NCI-H460 (cell line): ENCODE results near the gene KCNH8. TPM values are rescaled to one million over a fixed set of nuclear protein-coding genes. Genes with fewer than 3 reads are reported as not detected.

Source experiments
- DNase-seq: peaks from one replicate; pipeline ENCODE4 v3.0.0-alpha.2; 2016; ENCODE audit warnings: low read depth; ENCODE audit errors: extremely low read depth
- total RNA-seq: library from RNA; depleted of rRNA; stranded (reverse); fragments of >200 nt; shearing (Covaris generic); gene quantifications from 2 replicates; pipeline ENCODE4 v1.2.3, GENCODE V29; 2014

The KCNH8 gene
- total RNA-seq, 1 experiment from 2014 or later: not detected

DNA sequence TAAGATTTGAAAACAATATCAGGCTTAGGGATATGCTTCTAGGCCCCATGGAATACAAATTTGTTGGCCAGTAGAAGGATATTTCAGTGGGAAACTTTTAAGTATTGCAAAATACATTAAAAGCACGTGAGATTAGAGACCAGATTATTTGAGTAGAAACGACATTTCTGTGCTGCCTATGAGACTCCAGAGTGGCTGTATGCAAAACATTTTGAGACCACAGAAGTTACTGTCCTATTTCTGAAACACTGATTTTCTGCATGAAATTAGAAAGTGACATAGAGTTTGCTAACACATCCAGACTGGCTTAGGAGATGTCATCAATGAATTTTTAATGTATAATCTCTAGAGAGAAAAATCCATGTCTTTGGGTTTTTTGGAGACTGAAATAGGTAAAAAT, 99.8 kb downstream of the KCNH8 start:
- no peak for DNase-seq

DNA sequence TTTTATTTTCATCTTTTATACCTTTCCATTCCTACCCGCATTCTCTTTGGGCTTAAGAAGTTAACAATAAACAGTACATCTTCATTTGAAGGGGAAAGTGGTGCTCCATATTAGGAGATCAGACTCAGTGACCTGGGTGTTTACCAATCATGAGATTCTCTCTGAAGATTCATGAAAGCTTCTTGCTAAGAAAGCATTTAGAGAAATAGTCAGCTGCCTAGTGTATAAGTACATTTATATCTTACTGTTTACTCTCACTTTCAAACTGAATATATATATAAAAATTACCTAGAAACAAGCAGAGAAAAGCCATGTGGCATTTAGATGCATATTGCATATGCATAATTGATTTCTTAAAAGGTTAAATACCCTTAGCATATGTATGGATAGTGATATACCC, 100.5 kb downstream of the KCNH8 start:
- no peak for DNase-seq

DNA sequence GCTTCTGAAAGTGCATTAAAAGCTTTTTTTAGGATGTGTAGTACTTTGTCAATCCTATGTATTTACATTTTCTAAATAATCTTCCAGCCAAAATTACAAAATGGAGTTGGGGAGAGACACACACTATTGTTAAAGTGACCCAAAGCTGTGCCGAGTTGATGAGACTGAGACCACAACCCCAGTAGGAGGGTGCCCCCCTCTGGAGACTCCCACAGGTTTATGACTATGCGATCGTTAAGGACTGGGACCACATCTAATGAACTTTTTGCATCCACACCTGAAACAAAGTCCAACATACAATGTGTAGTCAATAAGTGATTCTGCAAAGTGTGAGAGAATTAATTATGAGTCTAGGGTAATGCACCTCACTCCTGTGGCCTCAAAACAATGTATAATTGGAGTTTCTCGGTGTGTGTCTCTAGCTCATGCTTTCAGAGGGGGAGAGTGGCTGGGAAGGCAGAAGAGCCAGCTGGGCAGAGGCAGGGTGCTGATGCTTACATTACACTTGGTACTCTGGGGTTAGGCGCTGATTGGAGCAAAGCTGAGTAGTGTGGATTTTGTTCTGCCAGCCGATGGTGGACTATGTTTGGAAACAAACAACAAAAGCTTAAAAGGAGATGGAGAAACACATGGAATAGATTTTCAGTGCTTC, 102.8 kb downstream of the KCNH8 start:
- DNase-seq: no peak

DNA sequence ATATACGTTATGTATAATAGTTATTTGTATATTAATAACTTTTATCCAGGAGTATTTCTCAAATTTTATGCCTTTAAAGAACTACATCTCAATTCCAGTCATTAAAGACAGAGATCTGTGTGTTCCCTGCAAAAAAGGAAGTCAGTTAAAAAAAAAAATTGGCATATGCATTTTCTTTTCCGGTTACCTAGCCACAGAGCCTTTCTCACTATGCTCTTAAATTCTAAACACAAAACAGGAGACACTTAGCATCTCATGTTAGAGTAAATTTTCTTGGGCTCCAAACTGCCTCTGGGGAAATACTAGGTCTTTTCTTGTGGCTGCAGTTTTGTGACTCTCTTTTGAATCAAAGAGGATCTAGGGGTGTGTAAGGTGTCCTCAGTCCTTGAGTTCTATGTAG, 105.9 kb downstream of the KCNH8 start:
- DNase-seq: no peak

DNA sequence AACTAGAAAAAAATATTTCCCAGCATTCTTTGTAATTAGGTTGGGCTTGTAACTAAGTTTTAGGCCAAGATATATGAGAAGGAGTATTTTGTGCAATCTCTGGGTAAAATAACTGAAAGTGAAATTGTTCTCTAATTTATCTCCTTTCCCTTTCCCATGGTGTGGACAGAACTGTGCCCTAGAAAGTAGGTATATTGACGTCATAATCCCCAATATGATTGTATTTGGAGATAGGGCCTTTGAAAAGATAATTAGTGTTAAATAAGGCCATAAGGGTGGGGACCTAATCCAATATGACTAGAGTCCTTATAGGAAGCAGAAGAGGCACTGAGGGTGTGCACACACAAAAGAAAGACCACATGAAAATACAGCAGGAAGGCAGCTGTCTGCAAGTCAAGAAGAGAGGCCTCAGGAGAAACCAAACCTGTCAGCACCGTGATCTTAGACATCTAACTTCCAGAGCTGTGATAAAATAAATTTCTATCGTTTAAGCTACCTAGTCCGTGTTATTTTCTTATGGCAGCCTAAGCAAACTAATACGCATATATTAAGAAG, 106.6 kb downstream of the KCNH8 start:
- no peak for DNase-seq

DNA sequence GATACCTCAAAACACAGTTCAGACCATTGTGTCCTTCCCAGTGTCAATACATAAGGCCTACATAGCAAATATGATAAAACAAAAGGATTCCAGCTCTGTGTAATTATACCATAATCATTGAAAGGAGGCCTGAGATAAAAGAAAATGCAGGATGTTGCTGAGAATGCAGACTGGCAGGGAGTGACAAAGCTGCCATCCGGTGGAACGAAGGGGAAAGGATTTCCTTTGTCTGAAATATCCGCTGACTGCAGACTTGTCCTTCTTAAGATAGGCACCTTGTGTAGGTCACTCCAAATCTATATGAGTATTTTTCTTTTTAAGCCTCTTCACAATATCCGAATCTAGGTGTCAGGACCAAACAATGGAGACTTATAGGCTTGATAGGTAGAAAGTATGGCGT, 108.0 kb downstream of the KCNH8 start:
- DNase-seq: no peak

DNA sequence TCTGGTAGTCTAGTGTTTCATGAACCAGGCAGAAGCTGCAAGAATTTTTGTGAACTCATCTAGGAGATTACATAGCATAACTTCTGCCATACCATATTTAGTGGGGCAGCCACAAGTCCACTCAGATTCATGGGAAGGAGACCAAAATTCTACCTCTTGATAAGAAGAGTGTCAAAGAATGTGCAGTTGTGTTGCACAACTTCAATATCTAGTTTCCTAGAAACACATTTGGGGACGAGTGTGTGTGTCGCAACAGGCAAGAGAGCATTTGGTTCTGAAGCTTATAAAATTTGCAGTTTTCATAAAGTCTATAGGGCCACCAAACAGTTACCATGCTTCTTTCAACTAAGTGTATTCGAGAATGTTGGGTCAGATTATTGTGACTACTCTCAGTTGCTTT, 115.3 kb downstream of the KCNH8 start:
- no peak for DNase-seq

DNA sequence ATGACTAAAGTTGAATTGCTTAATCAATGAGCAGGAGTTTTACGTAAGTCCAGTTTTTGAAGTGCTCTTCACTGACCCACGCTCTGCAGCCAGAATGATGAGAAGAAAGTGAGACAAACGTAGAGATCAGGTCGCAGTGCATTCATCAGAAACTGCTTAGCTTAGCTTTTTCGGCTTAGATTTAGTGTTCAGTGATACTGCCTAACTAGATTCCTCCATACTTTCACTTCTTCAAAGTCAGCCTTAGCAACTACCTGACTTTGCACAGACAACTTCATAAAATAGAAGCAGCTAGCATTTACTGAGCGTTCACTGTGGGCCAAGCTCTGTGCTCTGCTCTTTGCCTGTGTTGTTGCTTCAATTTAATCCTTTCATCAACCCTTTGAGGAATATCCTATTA, 116.1 kb downstream of the KCNH8 start:
- no peak for DNase-seq

DNA sequence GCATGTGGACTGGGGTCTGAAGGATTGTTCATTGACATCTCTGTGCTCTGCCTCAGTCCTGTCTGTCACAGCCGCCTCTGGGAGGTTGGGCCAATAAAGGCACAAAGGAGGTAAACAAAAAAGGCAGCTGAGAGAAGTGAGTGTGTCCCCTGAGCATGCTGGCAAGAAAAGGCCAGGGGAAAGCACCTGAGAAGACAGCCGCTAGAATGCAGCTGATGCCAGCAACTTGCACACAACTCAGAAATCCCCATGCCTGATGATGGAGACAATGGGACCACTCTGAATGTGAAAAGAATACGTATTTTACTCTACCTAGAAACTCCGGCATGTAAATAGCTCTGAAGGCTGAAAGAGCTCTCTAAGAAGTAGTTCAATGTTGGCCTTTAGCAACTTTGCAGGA, 118.7 kb downstream of the KCNH8 start:
- DNase-seq: no peak

DNA sequence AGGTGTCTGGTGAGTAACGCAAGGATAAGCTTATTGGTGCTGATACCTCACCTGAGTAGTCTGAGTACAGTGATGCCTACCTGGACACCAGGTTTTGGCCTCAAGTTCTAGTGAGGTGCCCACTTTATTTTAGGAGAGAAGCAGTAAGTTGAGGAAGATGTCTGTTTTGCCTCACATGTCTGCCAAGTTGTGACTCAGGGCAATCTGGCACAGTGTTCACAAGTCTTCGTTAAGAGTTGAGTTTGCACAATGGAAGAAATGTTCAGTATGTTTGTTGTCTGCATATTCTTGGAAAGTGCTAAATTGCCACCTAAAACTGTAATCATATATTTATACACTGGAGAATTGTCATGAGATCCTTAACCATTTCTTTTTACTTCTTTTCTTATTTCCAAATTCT, 122.2 kb downstream of the KCNH8 start:
- DNase-seq: no peak

DNA sequence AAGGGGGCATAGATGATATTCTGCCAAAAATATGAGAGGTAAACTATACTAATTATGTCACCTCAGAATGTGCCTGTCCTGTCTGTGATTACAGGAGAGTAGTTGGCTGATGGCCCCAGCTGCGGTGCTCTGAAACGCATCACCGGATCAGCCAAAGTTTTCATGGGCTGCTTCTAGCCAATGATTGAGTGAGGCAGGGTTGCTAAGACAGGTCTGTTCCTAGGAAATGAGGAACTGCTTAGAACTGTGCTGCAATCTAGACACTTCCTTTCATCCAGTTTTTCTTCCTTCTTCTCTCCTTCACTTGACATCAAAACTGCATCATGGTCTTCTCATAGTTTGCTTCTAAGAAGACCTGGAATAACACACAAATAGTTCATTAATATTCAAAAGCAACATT, 124.0 kb downstream of the KCNH8 start:
- DNase-seq: no peak

DNA sequence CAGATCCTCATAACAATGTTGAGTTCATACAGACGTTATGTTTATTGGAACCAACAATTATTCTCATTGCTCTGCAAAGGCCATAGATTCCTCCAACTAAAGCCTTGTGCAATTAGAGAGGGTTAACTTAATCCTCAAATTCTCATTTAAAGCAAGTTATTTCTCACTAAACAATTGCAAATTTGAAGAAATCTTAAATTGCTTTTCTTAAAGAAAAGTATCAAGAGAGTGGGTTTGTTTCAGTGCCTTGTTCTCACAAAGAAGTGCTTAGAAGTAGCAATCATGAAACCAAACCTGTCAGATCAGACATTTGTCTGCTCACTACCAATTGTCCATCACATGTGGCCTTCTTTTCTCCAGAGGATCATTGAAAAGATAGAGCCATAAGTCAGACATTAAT, 124.8 kb downstream of the KCNH8 start:
- no peak for DNase-seq

DNA sequence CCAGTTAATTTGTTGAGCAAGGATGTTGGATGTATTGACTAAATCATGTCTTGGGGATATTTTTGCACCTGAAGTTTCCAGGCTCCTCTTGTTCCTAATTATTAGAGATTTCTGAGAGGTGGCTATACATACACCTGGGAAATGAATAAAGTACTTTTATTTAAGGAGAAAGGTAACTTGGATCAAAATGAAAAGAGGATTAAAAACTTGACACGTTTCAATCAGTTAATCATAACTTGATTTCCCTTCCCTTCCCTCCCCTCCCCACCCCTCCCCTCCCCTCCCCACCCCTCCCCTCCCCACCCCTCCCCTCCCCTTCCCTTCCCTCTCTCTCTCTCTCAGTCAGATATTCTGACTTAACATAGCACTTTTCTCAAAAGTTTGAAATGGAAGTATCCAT, 126.3 kb downstream of the KCNH8 start:
- no peak for DNase-seq

DNA sequence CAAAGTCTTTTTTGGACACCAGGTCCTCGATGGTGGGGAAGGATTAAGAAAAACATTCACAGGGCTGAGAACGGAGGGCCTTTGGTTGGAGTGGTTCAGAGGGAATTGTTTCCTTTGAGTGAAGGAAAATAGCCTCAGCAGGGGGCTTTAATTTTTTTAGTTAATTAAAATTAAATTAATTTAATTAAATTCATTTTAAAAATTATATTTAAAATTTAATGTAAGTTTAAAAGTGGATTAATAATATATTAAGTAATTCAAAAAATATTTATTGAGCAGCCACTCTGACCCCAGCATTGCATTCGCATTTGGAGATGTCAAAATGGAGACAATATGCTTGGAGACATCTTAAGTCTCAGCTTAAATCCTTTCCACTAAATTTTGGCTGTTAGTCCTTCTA, 136.7 kb downstream of the KCNH8 start:
- no peak for DNase-seq

DNA sequence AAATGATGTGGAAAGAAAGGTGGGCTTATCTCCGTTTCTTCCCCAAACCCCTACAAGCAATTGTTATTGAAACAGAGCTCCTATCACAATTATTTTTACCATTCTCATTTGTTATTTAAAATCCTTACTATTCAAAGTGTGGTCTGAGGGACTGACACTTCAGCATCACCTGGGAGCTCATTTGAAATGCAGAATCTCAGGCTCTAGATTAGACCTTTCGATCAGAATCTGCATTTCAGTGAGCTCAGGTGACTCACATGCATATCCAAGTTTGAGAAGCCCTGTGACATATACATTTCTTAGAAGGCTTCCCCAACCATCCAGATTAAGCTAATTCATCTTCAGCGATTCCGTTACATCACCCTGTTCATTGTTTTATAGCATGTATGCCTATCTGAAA, 145.0 kb downstream of the KCNH8 start:
- DNase-seq: no peak

DNA sequence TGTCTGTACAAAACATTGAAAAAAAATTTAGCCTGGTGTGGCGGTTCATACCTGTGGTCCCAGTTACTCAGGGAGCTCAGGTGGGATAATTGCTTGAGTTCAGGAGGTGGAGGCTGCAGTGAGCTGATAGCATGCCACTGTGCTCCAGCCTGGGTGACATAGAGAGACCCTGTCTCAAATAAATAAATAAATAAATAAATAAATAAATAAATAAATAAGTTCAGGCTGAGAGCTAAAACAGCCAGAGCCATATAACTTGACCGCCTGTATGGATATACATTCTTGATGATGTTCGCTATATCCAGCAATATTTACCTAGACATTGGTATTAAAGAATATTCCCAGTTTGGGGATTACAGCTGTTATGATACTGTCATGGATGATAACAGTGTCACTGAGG, 146.9 kb downstream of the KCNH8 start:
- no peak for DNase-seq

DNA sequence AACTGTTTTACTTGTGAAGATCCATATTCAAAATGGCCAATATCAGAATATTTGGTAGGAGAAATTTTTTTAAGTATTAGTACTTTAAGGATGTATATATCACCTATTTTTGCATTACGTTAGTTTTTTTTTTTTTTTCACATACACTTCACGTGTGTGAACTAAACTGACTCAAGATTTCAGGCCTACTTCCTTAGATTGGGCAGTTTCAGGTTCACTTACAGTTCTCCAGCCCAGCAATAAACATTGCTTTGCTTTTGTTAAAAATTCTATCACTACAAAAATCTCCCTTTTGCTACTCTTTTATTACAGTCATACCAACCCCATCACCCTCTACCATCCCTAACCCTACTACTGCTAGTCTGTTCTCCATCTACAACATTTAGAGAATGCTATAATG, 183.6 kb downstream of the KCNH8 start:
- no peak for DNase-seq

DNA sequence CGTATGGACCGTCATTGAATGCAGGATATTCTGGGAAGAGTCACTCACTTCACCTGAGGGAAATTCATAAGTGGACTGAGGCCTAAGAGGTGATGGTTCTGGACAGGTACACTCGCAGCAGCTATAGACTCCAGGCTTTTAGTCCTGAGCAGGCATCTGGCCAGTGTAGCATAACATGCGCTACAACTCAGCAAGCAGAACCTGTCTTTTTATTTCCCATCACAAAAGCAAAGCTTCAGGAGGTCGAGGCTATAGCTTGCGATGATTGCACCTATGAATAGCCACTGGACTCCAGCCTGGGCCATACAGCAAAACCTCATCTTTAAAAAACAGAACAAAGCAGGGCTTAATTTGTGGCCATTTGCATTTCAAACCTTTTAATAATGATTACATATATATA, 185.8 kb downstream of the KCNH8 start:
- no peak for DNase-seq

DNA sequence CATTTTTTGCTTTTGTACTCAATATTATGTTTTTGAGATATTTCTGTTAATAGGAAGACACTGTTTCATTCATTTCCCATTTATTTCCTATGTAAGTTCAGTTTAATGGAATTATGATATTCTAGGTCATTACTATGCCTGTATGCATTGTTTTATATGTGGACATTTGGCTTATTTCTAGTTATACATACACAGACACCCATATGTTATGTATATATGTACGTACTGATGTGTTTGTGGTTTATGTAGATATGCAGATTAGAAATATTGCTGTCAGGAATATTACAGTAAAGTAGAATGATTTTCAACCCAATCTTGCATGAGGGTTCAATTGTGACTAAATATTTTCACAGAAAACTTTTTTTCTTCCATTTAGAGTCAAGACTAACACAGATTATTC, 190.5 kb downstream of the KCNH8 start:
- no peak for DNase-seq

DNA sequence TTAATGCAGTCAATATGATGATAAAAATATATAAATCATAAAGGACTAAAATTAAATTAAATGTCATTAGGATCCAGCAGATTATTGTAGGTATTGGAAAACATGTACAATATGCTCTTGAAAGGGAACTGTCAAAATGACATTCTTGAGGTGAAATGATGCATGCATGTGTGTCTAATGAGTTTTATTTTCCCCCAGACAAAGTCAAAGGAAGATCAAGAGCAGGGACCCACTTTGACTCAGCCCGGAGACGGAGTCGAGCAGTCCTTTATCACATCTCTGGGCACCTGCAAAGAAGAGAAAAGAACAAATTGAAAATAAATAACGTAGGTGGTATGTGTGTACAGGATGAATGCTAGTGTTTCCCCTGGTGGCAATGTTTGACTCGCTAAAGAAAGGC, 194.1 kb downstream of the KCNH8 start:
- no peak for DNase-seq

DNA sequence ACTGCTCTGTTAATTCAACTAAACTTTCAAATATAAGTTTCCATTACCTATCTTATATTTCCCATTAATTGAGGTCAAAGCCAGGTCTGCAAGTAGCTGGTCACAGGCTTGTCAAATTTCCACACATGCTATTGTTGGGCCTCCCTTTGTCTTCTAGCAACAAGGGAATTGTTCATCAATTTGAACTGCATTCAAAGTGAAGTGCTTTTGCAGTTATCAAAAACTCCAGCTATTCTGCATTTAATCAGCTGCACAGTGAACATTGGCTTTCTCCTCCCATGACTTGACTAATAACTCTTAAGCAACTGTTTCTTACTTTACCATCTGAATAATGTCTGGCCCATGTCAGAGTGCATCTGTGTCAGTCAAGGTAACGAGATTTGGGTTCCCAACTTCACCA, 198.4 kb downstream of the KCNH8 start:
- no peak for DNase-seq

DNA sequence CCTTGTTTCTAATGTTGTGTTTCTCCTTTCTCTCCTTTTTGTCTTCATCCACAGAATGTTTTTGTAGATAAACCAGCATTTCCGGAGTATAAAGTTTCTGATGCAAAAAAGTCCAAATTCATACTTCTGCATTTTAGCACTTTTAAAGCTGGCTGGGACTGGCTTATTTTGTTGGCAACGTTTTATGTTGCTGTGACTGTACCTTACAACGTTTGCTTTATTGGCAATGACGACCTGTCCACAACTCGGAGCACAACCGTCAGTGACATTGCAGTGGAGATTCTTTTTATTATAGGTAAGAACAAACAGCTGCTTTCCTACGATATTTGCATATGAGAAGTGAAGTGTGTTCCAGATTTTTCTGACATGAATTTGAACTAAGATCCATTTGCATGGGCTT, 199.4 kb downstream of the KCNH8 start:
- no peak for DNase-seq

DNA sequence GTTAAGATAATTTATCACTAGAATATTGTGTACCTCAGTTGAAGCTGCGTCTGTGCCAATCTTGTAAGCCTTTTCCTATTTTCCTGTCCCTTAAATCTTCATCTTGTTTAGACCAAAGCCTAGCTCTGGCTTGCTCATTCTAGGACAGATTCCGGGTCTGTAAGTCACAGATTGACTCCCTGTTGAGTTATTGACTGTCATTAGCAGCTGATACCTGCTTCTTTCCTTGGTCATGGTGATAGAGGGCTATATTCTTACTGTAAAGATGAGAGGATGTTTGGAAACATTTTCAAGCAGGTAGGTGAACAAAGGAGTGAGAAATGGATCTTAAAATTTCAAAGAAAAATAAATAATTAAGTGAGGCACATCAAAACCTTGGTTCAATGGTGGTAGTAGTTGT, 200.2 kb downstream of the KCNH8 start:
- DNase-seq: no peak
